ENCODE results near the gene PLEKHG5.

- TF ChIP-seq, protein P1, sequence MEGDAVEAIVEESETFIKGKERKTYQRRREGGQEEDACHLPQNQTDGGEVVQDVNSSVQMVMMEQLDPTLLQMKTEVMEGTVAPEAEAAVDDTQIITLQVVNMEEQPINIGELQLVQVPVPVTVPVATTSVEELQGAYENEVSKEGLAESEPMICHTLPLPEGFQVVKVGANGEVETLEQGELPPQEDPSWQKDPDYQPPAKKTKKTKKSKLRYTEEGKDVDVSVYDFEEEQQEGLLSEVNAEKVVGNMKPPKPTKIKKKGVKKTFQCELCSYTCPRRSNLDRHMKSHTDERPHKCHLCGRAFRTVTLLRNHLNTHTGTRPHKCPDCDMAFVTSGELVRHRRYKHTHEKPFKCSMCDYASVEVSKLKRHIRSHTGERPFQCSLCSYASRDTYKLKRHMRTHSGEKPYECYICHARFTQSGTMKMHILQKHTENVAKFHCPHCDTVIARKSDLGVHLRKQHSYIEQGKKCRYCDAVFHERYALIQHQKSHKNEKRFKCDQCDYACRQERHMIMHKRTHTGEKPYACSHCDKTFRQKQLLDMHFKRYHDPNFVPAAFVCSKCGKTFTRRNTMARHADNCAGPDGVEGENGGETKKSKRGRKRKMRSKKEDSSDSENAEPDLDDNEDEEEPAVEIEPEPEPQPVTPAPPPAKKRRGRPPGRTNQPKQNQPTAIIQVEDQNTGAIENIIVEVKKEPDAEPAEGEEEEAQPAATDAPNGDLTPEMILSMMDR (IDR thresholded peaks at IDR 0.05): peak in 2 of 4 experiments; percentile 43 to 62
- no peak for TF ChIP-seq POLR2A (IDR thresholded peaks at IDR 0.05)
These were observed 46.3 kb downstream of the PLEKHG5 start for GRCh38 chr1:6445062-6445763.

Measured in prostate gland (tissue), 2 donors.